PFSK-1 (cell line): ENCODE results near the gene SLC9A8.

Source experiments
- POLR2AphosphoS5 ChIP-seq: IDR thresholded peaks from 2 replicates; pipeline ENCODE4 v1.6.1; 2012; ENCODE audit warnings: low read depth, mild to moderate bottlenecking, control low read depth, low read length, moderate library complexity
- TAF1 ChIP-seq: IDR thresholded peaks from 2 replicates; pipeline ENCODE4 v1.6.1; 2012; ENCODE audit warnings: low read length, control low read depth, borderline replicate concordance; ENCODE audit not compliant: insufficient read depth

DNA sequence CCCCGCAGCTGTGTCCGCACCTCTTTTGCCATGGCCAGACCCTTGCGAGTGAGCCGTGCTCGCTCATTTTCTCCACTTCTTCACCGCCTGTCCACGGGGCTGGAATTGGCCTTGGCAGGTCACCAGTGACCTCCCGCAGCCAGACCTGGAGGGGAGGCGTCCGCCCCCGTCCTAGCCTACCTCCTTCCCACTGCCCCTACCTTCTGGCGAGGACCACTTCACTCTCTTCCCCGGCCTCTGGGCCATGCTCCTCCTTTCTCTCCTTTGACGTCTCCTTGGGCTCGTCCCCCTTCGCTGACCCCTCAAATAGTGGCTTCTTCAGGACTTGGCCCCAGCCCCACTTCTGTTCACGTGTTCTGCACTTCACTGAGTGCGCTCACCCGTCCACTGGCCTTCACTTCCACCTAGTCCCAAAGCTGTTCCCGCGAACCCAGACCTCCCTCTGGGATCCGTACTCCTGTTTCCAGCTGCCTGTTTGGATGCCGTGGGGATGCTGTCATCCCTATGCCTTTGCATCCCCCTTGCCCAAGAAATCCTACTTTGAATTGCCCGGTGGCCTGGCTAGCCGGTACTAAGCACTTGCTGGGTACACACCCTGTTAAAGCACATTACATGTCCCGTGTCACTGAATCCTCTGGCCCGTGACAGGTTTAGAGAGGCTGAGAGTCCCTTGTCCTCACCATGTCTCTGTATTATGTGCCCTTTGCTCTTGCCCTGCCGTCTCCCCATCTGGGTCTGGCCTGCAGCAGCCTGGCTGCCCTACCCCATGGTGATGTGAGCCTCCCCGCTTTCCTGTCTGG, 69.7 kb downstream of the SLC9A8 start:
- TF ChIP-seq TAF1 (no peak), POLR2AphosphoS5 (no peak)
